Esophagus muscularis mucosa (tissue), 4 donors: ENCODE data around the gene DNER.

Source experiments
- CTCF ChIP-seq, 3 experiments: fragments of 200-600 bp in 2 of 3; fragments of 450-650 bp in 1 of 3; sonication (generic) in 2 of 3; IDR thresholded peaks; one replicate each; pipeline ENCODE4 v1.5.1; 2017 to 2019; ENCODE audit warnings: antibody characterized with exemption in 3 of 3, mild to moderate bottlenecking in 2 of 3, moderate library complexity in 1 of 3
- EP300 ChIP-seq: sonication (generic); formaldehyde crosslinking; IDR thresholded peaks from one replicate; pipeline ENCODE4 v1.6.1; 2017; ENCODE audit warnings: antibody characterized with exemption
- POLR2A ChIP-seq: fragments of 450-650 bp; IDR thresholded peaks from one replicate; pipeline ENCODE4 v1.6.1; 2017; ENCODE audit warnings: antibody characterized with exemption, moderate library complexity, mild to moderate bottlenecking, low read depth
- POLR2AphosphoS5 ChIP-seq, 2 donors: sonication (generic); formaldehyde crosslinking; IDR thresholded peaks; one replicate each; pipeline ENCODE4 v1.6.1; 2017; ENCODE audit warnings: antibody characterized with exemption in 2 of 2

GRCh38 chr2:229501051-229501794 lies 213.1 kb downstream of the DNER start:
- TF ChIP-seq POLR2AphosphoS5 (IDR thresholded peaks at IDR 0.05) (no peak), CTCF (IDR thresholded peaks at IDR 0.05) (no peak), EP300 (no peak), POLR2A (no peak)
